Kidney (tissue), 14 donors: ENCODE results near the gene DDX23. TPM values are rescaled to one million over a fixed set of nuclear protein-coding genes. Genes with fewer than 3 reads are reported as not detected.

Experiments
- DNase-seq, 5 donors: peaks; one replicate each; pipeline ENCODE4 v3.0.0-alpha.2; 2013 to 2020
- FAIRE-seq: peaks from 2 replicates; lab custom pipeline; 2012; peaks lifted over from hg19 to GRCh38; lab: Jason Lieb, UNC
- H3K27ac ChIP-seq, 2 donors: one replicate each; pipeline ENCODE4 v1.7.0; 2013; ENCODE audit warnings: low read depth in 2 of 2, low read length in 2 of 2, inconsistent platforms in 1 of 2
- H3K27me3 ChIP-seq: one replicate; pipeline ENCODE4 v1.7.1; 2013; ENCODE audit warnings: low read length, inconsistent platforms; ENCODE audit not compliant: control insufficient read depth, insufficient read depth
- H3K36me3 ChIP-seq, 3 donors: one replicate each; pipeline versions ENCODE4 v1.7.0 to v1.7.1; 2013; ENCODE audit warnings: low read length in 3 of 3, control low read depth in 1 of 3, inconsistent platforms in 1 of 3; ENCODE audit not compliant: insufficient read depth in 3 of 3, control insufficient read depth in 2 of 3
- H3K4me1 ChIP-seq, 3 donors: one replicate each; pipeline versions ENCODE4 v1.7.0 to v1.7.1; 2013; ENCODE audit warnings: low read length in 3 of 3, inconsistent platforms in 1 of 3, low read depth in 1 of 3; ENCODE audit not compliant: control insufficient read depth in 2 of 3, insufficient read depth in 2 of 3
- H3K4me3 ChIP-seq, 3 donors: one replicate each; pipeline versions ENCODE4 v1.7.0 to v1.8.1; 2013; ENCODE audit warnings: low read length in 3 of 3, control low read depth in 1 of 3, inconsistent platforms in 1 of 3
- H3K9ac ChIP-seq, 3 donors: one replicate each; pipeline versions ENCODE4 v1.7.0 to v1.7.1; 2013; ENCODE audit warnings: low read length in 3 of 3, control low read depth in 1 of 3, inconsistent platforms in 1 of 3
- H3K9me3 ChIP-seq, 3 donors: one replicate each; pipeline versions ENCODE4 v1.7.0 to v1.7.1; 2013; ENCODE audit warnings: low read length in 3 of 3, control low read depth in 1 of 3, inconsistent platforms in 1 of 3; ENCODE audit not compliant: control insufficient read depth in 2 of 3, insufficient read depth in 1 of 3
- CTCF ChIP-seq: IDR thresholded peaks from 3 replicates; pipeline ENCODE4 v1.5.1; 2012; ENCODE audit warnings: mild to moderate bottlenecking, moderate library complexity, borderline replicate concordance; ENCODE audit not compliant: insufficient read depth; ENCODE audit errors: extremely low read depth
- intact Hi-C: fragments of 100-400 bp; cut with DNase I; formaldehyde crosslinking; loops from one replicate; pipeline ENCODE4 v1.11.1; 2022
- polyA plus RNA-seq: library from polyadenylated mRNA; stranded (reverse); fragments of 350-450 nt; fragmentation: Illumina TruSeq; extraction: RNeasy Lipid Tissue Mini Kit (QIAGEN cat#74804); gene quantifications from one replicate; pipeline ENCODE4 v1.2.3, GENCODE V29; 2014; ENCODE audit warnings: low read depth, low replicate concordance; ENCODE audit not compliant: insufficient read depth
- total RNA-seq: library from RNA; stranded (reverse); fragmentation: NEBNext Ultra II Directional; extraction: Animal tissue kit (Norgen Biotek cat#: 25700); gene quantifications from one replicate; pipeline ENCODE4 v1.2.1, GENCODE V29; 2021
- donor health status: control.
- donor health status: control.
- donor health status: control.
- donor health status: control.
- donor health status: control.
- donor health status: DM: yes; HTN: yes; CAD: no.
- donor health status: Normal renal cell carcinoma (clear cell type).

The DDX23 gene
- total and polyA plus RNA-seq, 2 donors from 2014 or later: 31.9 to 65.5 TPM

GRCh38 chr12:48883305-48884161 lies 31.6 kb upstream of the DDX23 start:
- DNase-seq (peak; percentile 19 to 73 (median 58)), FAIRE-seq (no peak)
- H3K27me3 ChIP-seq: no peaks in the 10 kb centered on the region
- TF ChIP-seq CTCF: no peak
- peak overlapping the region; percentile 48 to 78 for H3K27ac ChIP-seq
- H3K4me1 ChIP-seq: peaks cover 0 to 10% (median 0%) of the 10 kb centered on the region in 3 donors
- intact Hi-C loops: no loop called here
- no peak overlapping the region for H3K9ac ChIP-seq
- no peaks in the 10 kb centered on the region for H3K36me3 ChIP-seq
- no peak overlapping the region for H3K4me3 ChIP-seq
- no peaks in the 10 kb centered on the region for H3K9me3 ChIP-seq

GRCh38 chr12:48882972-48883304 lies 31.0 kb upstream of the DDX23 start:
- H3K27ac ChIP-seq: peak overlapping the region; percentile 43 to 78
- H3K27me3 ChIP-seq: no peaks in the 10 kb centered on the region
- H3K36me3 ChIP-seq: no peaks in the 10 kb centered on the region
- FAIRE-seq (no peak), DNase-seq (no peak)
- peaks cover 0 to 10% (median 0%) of the 10 kb centered on the region in 3 donors for H3K4me1 ChIP-seq
- no peaks in the 10 kb centered on the region for H3K9me3 ChIP-seq
- intact Hi-C loops: no loop called here
- no peak for TF ChIP-seq CTCF
- no peak overlapping the region for H3K4me3 ChIP-seq
- peak overlapping the region in 1 of 3 donors; percentile 61 for H3K9ac ChIP-seq

- no peak for FAIRE-seq
- H3K27me3 ChIP-seq: no peaks in the 10 kb centered on the region
- peak overlapping the region in 1 of 3 donors; percentile 61 for H3K9ac ChIP-seq
- H3K4me3 ChIP-seq: peak overlapping the region in 1 of 3 donors; percentile 44
- peak; percentile 55 to 84 (median 64) for DNase-seq
- intact Hi-C loops: no loop called here
- peaks cover 0 to 10% (median 0%) of the 10 kb centered on the region in 3 donors for H3K4me1 ChIP-seq
- no peak for TF ChIP-seq CTCF
- H3K36me3 ChIP-seq: no peaks in the 10 kb centered on the region
- no peaks in the 10 kb centered on the region for H3K9me3 ChIP-seq
- H3K27ac ChIP-seq: peak overlapping the region; percentile 43 to 78
Observed at GRCh38 chr12:48882315-48882687, 30.3 kb upstream of the DDX23 start.
